ENCODE results near the gene PTPRN2. TPM values are rescaled to one million over a fixed set of nuclear protein-coding genes. Genes with fewer than 3 reads are reported as not detected.
A peak's percentile ranks its signal among the peaks of the same experiment; 100 is the strongest.

The PTPRN2 gene
- total and polyA plus RNA-seq, 2 donors from 2014 or later: 4.8 to 6.2 TPM

DNA sequence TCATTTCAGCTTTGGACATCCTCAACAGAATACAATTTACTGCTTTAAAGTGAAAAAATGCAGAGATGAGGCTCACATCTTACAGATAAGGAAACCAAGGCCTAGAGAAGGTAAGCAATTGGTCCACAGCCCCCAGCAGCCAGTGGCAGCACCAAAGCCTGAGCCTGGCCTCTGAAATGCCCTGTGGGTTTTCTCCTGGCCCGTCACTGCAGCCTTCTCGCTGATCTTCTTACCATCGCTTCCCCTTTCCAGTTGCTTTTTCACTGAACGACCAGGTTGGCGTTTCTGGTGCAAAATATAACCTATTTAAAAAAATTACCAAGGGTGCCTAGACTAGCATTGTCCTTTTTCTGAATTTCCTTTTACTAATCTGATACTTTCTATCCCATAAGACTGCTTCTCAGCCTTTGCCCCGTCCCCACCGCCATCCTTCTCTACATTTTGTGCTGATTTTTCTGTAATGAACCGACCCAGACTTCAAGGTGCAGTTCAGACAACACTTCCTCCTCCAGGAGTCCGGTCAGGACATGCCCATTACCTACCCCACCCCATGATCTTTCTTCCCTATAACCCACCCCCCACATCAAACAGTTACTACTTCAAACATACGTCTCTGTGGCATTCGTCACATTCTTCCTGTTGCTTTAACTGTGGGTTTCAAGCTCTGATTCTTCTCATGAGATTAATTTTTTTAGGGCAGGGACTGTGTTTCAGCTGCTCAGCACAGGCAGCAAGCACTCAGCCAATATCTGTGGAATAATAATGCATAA, 961.5 kb downstream of the PTPRN2 start:
- no peak overlapping the region for H3K4me3 ChIP-seq (ENCODE audit: low read length in 3 of 3)
- FAIRE-seq: no peak
- H3K27ac ChIP-seq (ENCODE audit: low read depth in 2 of 2, low read length in 2 of 2): no peak overlapping the region
- intact Hi-C loops (cut with DNase I): no loop called here
- H3K4me1 ChIP-seq (ENCODE audit: control insufficient read depth in 2 of 3, insufficient read depth in 2 of 3, low read depth in 1 of 3, low read length in 3 of 3): no peaks in the 10 kb centered on the region
- no peaks in the 10 kb centered on the region for H3K9me3 ChIP-seq (ENCODE audit: control insufficient read depth in 2 of 3, insufficient read depth in 1 of 3, low read length in 3 of 3)
- H3K9ac ChIP-seq (ENCODE audit: low read length in 3 of 3): no peak overlapping the region
- no peak for DNase-seq
- H3K36me3 ChIP-seq (ENCODE audit: control insufficient read depth in 2 of 3, insufficient read depth in 3 of 3, low read length in 3 of 3): no peaks in the 10 kb centered on the region
- TF ChIP-seq CTCF (IDR thresholded peaks at IDR 0.05; ENCODE audit: borderline replicate concordance, extremely low read depth, insufficient read depth): no peak
- peaks cover 2% of the 10 kb centered on the region for H3K27me3 ChIP-seq (ENCODE audit: control insufficient read depth, insufficient read depth, low read length)

- Histone ChIP-seq H3K36me3 (ENCODE audit: control insufficient read depth in 2 of 3, insufficient read depth in 3 of 3, low read length in 3 of 3) (no peaks in the 10 kb centered on the region), H3K27ac (ENCODE audit: low read depth in 2 of 2, low read length in 2 of 2) (no peak overlapping the region), H3K4me3 (ENCODE audit: low read length in 3 of 3) (no peak overlapping the region), H3K9ac (ENCODE audit: low read length in 3 of 3) (no peak overlapping the region), H3K27me3 (ENCODE audit: control insufficient read depth, insufficient read depth, low read length) (no peaks in the 10 kb centered on the region), H3K4me1 (ENCODE audit: control insufficient read depth in 2 of 3, insufficient read depth in 2 of 3, low read depth in 1 of 3, low read length in 3 of 3) (no peaks in the 10 kb centered on the region), H3K9me3 (ENCODE audit: control insufficient read depth in 2 of 3, insufficient read depth in 1 of 3, low read length in 3 of 3) (no peaks in the 10 kb centered on the region)
- TF ChIP-seq CTCF (IDR thresholded peaks at IDR 0.05; ENCODE audit: borderline replicate concordance, extremely low read depth, insufficient read depth): no peak
- intact Hi-C loops (cut with DNase I): no loop called here
- no peak for FAIRE-seq
- no peak for DNase-seq
Observed at GRCh38 chr7:157623556-157623955, 964.1 kb downstream of the PTPRN2 start.

GRCh38 chr7:157622408-157623205, 965.0 kb downstream of the PTPRN2 start:
- Histone ChIP-seq H3K27me3 (ENCODE audit: control insufficient read depth, insufficient read depth, low read length) (no peaks in the 10 kb centered on the region), H3K27ac (ENCODE audit: low read depth in 2 of 2, low read length in 2 of 2) (no peak overlapping the region), H3K9ac (ENCODE audit: low read length in 3 of 3) (no peak overlapping the region), H3K36me3 (ENCODE audit: control insufficient read depth in 2 of 3, insufficient read depth in 3 of 3, low read length in 3 of 3) (no peaks in the 10 kb centered on the region), H3K9me3 (ENCODE audit: control insufficient read depth in 2 of 3, insufficient read depth in 1 of 3, low read length in 3 of 3) (no peaks in the 10 kb centered on the region), H3K4me1 (ENCODE audit: control insufficient read depth in 2 of 3, insufficient read depth in 2 of 3, low read depth in 1 of 3, low read length in 3 of 3) (no peaks in the 10 kb centered on the region), H3K4me3 (ENCODE audit: low read length in 3 of 3) (no peak overlapping the region)
- DNase-seq (peak in 1 of 5 donors; percentile 62), FAIRE-seq (no peak)
- intact Hi-C loops (cut with DNase I): no loop called here
- no peak for TF ChIP-seq CTCF (IDR thresholded peaks at IDR 0.05; ENCODE audit: borderline replicate concordance, extremely low read depth, insufficient read depth)

Data from kidney (tissue), 14 donors.